A673 (cell line): ENCODE results near the gene APOO. TPM values are rescaled to one million over a fixed set of nuclear protein-coding genes. Genes with fewer than 3 reads are reported as not detected.

Source experiments
- BruUV-seq: library from RNA; stranded (reverse); fragments of 400-500 nt; replicated peaks from 2 replicates; lab custom pipeline; 2021; lab: Mats Ljungman, UMichigan
- CTCF ChIA-PET: fragments of 300-600 bp; sonication (Branson Sonifier 250); formaldehyde crosslinking; loops from one replicate; lab custom pipeline; 2022; ENCODE audit warnings: antibody characterized with exemption; lab: Charles Lee
- POLR2A ChIA-PET: fragments of 300-600 bp; sonication (Branson Sonifier 250); formaldehyde crosslinking; loops from one replicate; lab custom pipeline; 2022; ENCODE audit warnings: antibody characterized with exemption; ENCODE audit not compliant: low non-redundant PET; lab: Charles Lee
- DNase-seq: peaks from one replicate; pipeline ENCODE4 v3.0.0-alpha.2; 2015; ENCODE audit warnings: low spot score
- H3K27ac ChIP-seq: fragments of 200-600 bp; sonication (generic); 2 replicates; pipeline ENCODE4 v1.5.1; 2016; ENCODE audit warnings: mixed run types, low read depth, mild to moderate bottlenecking, mixed read lengths, antibody characterized with exemption, low read length; ENCODE audit not compliant: poor library complexity, severe bottlenecking
- H3K27me3 ChIP-seq: fragments of 200-600 bp; sonication (generic); replicated peaks from 2 replicates; pipeline ENCODE4 v1.6.1; 2017; ENCODE audit warnings: mixed run types, low read depth, mild to moderate bottlenecking, mixed read lengths, antibody characterized with exemption, low read length; ENCODE audit not compliant: insufficient read depth, poor library complexity
- H3K36me3 ChIP-seq: fragments of 200-600 bp; sonication (generic); 2 replicates; pipeline ENCODE4 v1.6.1; 2016; ENCODE audit warnings: mixed run types, mild to moderate bottlenecking, mixed read lengths, antibody characterized with exemption, low read length; ENCODE audit not compliant: insufficient read depth, poor library complexity, severe bottlenecking
- H3K4me1 ChIP-seq: fragments of 200-600 bp; sonication (generic); 2 replicates; pipeline ENCODE4 v1.6.1; 2017; ENCODE audit warnings: mixed run types, mild to moderate bottlenecking, mixed read lengths, antibody characterized with exemption, low read length; ENCODE audit not compliant: insufficient read depth, poor library complexity, severe bottlenecking
- H3K4me3 ChIP-seq: fragments of 200-600 bp; sonication (generic); 2 replicates; pipeline ENCODE4 v1.5.1; 2016; ENCODE audit warnings: low read depth, mixed run types, mild to moderate bottlenecking, mixed read lengths, low read length; ENCODE audit not compliant: poor library complexity, severe bottlenecking
- H3K9me3 ChIP-seq: fragments of 200-600 bp; sonication (generic); 2 replicates; pipeline ENCODE4 v1.6.1; 2016; ENCODE audit warnings: mixed run types, low read depth, mild to moderate bottlenecking, mixed read lengths, antibody characterized with exemption, low read length; ENCODE audit not compliant: poor library complexity, severe bottlenecking
- CTCF ChIP-seq: fragments of 300-800, 200-600 bp; sonication (generic); conservative IDR thresholded peaks from 2 replicates; pipeline ENCODE4 v1.5.1; 2017; ENCODE audit warnings: low read depth, mild to moderate bottlenecking, antibody characterized with exemption, low read length, moderate library complexity, mixed read lengths
- EZH2 ChIP-seq: fragments of 200-600 bp; sonication (generic); IDR thresholded peaks from 2 replicates; pipeline ENCODE4 v1.6.1; 2017; ENCODE audit warnings: borderline replicate concordance, low read depth, mild to moderate bottlenecking, mixed read lengths, antibody characterized with exemption, low read length; ENCODE audit not compliant: poor library complexity, severe bottlenecking
- intact Hi-C: fragments of 100-400 bp; cut with micrococcal nuclease; formaldehyde crosslinking; loops from one replicate; pipeline ENCODE4 v1.10.0; 2022; ENCODE audit not compliant: unreplicated experiment
- total RNA-seq: library from RNA; stranded (reverse); gene quantifications from 2 replicates; pipeline ENCODE4 v1.2.3, GENCODE V29; 2021

Gene APOO
- total RNA-seq, 1 experiment from 2014 or later, result 79.0 TPM

DNA sequence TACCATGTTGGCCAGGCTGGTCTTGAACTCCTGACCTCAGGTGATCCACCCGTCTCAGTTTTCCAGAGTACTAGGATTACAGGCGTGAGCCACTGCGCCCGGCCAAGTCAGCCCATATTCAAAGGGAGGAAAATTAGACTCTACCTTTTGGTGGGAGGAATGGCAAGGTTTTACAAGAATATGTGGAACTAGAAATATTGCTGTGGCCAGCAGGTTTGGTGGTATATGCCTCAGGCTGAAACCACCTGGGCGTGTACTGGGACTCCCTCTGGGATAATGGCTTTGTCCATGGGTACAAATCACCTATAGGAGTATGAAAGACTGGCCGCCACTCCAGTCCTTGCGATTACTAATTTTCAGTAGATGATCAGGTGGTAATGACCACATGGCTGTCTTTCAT, 92.4 kb downstream of the APOO start:
- TF ChIP-seq EZH2, result no peak
- TF ChIP-seq CTCF, result no peak

GRCh38 chrX:23813808-23814207, 93.9 kb downstream of the APOO start:
- TF ChIP-seq EZH2, result no peak
- no peak for TF ChIP-seq CTCF
- POLR2A ChIA-PET, result no interaction called here
- CTCF ChIA-PET, result no interaction called here
- no peaks in the 10 kb centered on the region for H3K27me3 ChIP-seq
- no peaks in the 10 kb centered on the region for H3K9me3 ChIP-seq
- no peaks in the 10 kb centered on the region for H3K4me1 ChIP-seq
- no peaks in the 10 kb centered on the region for H3K36me3 ChIP-seq
- DNase-seq, result no peak
- H3K27ac ChIP-seq, result no peak overlapping the region
- intact Hi-C loops, result no loop called here
- H3K4me3 ChIP-seq, result no peak overlapping the region
- no TSS peak for BruUV-seq

More for the DNA sequence above, 92.4 kb downstream of the APOO start:
- CTCF ChIA-PET, result no interaction called here
- Histone ChIP-seq H3K4me3 (no peak overlapping the region), H3K36me3 (no peaks in the 10 kb centered on the region), H3K9me3 (no peaks in the 10 kb centered on the region), H3K27me3 (no peaks in the 10 kb centered on the region), H3K4me1 (no peaks in the 10 kb centered on the region), H3K27ac (no peak overlapping the region)
- no peak for DNase-seq
- BruUV-seq, result no TSS peak
- POLR2A ChIA-PET, result no interaction called here
- intact Hi-C loops, result no loop called here

- POLR2A ChIA-PET, result no interaction called here
- CTCF ChIA-PET, result no interaction called here
These were observed 96.1 kb downstream of the APOO start for GRCh38 chrX:23811656-23812055.

More at GRCh38 chrX:23811656-23812055, 96.1 kb downstream of the APOO start:
- no peaks in the 10 kb centered on the region for H3K4me1 ChIP-seq
- no peak for DNase-seq
- H3K36me3 ChIP-seq, result no peaks in the 10 kb centered on the region
- TF ChIP-seq CTCF (no peak), EZH2 (no peak)
- H3K4me3 ChIP-seq, result no peak overlapping the region
- peak overlapping the region; percentile 39 for H3K27ac ChIP-seq
- intact Hi-C loops, result no loop called here
- H3K27me3 ChIP-seq, result no peaks in the 10 kb centered on the region
- no TSS peak for BruUV-seq
- H3K9me3 ChIP-seq, result no peaks in the 10 kb centered on the region
